Hepatocyte (in vitro differentiated cells): ENCODE measurements around the gene NEB. TPM values are rescaled to one million over a fixed set of nuclear protein-coding genes. Genes with fewer than 3 reads are reported as not detected.

ENCODE experiments used
- DNase-seq: peaks from one replicate; pipeline ENCODE4 v3.0.0-alpha.2; 2016; ENCODE audit warnings: low spot score
- H2AFZ ChIP-seq: fragments of 200-600 bp; sonication (generic); 2 replicates; pipeline ENCODE4 v1.6.0; 2016; ENCODE audit warnings: antibody characterized with exemption, mild to moderate bottlenecking
- H3K27ac ChIP-seq: fragments of 200-600 bp; sonication (generic); 2 replicates; pipeline ENCODE4 v1.5.1; 2016; ENCODE audit warnings: mild to moderate bottlenecking
- H3K27me3 ChIP-seq: fragments of 200-600 bp; sonication (generic); 2 replicates; pipeline ENCODE4 v1.6.1; 2016
- H3K36me3 ChIP-seq: fragments of 200-600 bp; sonication (generic); replicated peaks from 2 replicates; pipeline ENCODE4 v1.5.1; 2016; ENCODE audit warnings: low read depth; ENCODE audit not compliant: insufficient read depth
- H3K4me1 ChIP-seq: fragments of 200-600 bp; sonication (generic); 2 replicates; pipeline ENCODE4 v1.5.1; 2016; ENCODE audit warnings: mild to moderate bottlenecking, moderate library complexity; ENCODE audit not compliant: insufficient read depth
- H3K4me2 ChIP-seq: fragments of 200-600 bp; sonication (generic); 2 replicates; pipeline ENCODE4 v1.6.0; 2016
- H3K4me3 ChIP-seq: fragments of 200-600 bp; sonication (generic); 2 replicates; pipeline ENCODE4 v1.5.1; 2016; ENCODE audit warnings: mild to moderate bottlenecking
- H3K79me2 ChIP-seq: fragments of 200-600 bp; sonication (generic); 2 replicates; pipeline ENCODE4 v1.6.0; 2017; ENCODE audit warnings: mild to moderate bottlenecking
- H3K9me2 ChIP-seq: fragments of 200-600 bp; sonication (generic); replicated peaks from 2 replicates; pipeline ENCODE4 v1.6.0; 2017; ENCODE audit warnings: mild to moderate bottlenecking; ENCODE audit not compliant: insufficient read depth
- H3K9me3 ChIP-seq: fragments of 200-600 bp; sonication (generic); 2 replicates; pipeline ENCODE4 v1.5.1; 2016; ENCODE audit warnings: low read depth, mild to moderate bottlenecking
- H4K20me1 ChIP-seq: fragments of 200-600 bp; sonication (generic); 2 replicates; pipeline ENCODE4 v1.6.0; 2016; ENCODE audit warnings: mild to moderate bottlenecking; ENCODE audit not compliant: insufficient read depth, poor library complexity, severe bottlenecking
- EZH2 ChIP-seq: fragments of 200-600 bp; sonication (generic); IDR thresholded peaks from 2 replicates; pipeline ENCODE4 v1.6.1; 2016; ENCODE audit warnings: antibody characterized with exemption, mild to moderate bottlenecking, borderline replicate concordance
- EZH2phosphoT487 ChIP-seq: fragments of 200-600 bp; sonication (generic); IDR thresholded peaks from one replicate; pipeline ENCODE4 v1.6.1; 2018; ENCODE audit warnings: antibody characterized with exemption, mild to moderate bottlenecking, low read depth, moderate library complexity; ENCODE audit not compliant: unreplicated experiment, severe bottlenecking
- WGBS: methylation state at CpG from one replicate; pipeline ENCODE4 v1.1.6; 2016; ENCODE audit warnings: low lambda C conversion rate; ENCODE audit errors: missing lambda C conversion rate; 5-methylcytosine and 5-hydroxymethylcytosine counted together
- polyA plus RNA-seq: library from polyadenylated mRNA; unstranded; fragments of >200 nt; fragmentation: Nextera tagmentation; extraction: Ambion mirVana; gene quantifications from 2 replicates; pipeline ENCODE4 v1.2.1, GENCODE V29; 2016
- total RNA-seq: library from RNA; depleted of rRNA; stranded (reverse); fragments of >200 nt; gene quantifications from 2 replicates; pipeline ENCODE4 v1.2.3, GENCODE V29; 2014
- TF ChIP-seq, protein P1 (sequence below): fragments of 200-600 bp; sonication (generic); IDR thresholded peaks from 2 replicates; pipeline ENCODE4 v1.5.1; 2016; ENCODE audit warnings: antibody characterized with exemption, mild to moderate bottlenecking; ENCODE audit not compliant: poor library complexity

The NEB gene
- total and polyA plus RNA-seq, 2 experiments from 2014 or later, result 0.75 to 2.2 TPM

DNA sequence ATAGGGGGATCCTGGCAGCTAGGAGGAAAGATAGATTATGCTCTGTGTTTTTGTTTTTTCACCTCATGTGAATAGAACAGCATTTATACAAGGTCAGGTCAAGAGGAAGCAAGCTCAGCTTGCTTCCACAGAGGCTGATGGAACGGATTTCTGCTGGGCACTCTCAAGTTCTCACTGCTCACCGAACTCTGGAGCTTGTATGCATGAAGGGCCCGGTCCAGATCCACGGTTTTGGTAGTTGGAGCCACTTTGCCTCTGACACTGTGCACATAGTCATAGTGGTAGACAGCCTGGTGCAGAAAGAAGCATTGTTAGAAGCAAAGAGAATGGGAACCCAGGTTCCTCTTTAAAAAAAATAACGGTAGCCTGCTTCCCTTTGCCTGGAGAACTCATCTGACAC, 182.7 kb downstream of the NEB start:
- no peaks in the 10 kb centered on the region for H3K9me2 ChIP-seq
- no peaks in the 10 kb centered on the region for H3K4me1 ChIP-seq
- H3K27ac ChIP-seq, result no peak overlapping the region
- no peak for DNase-seq
- no peaks in the 10 kb centered on the region for H4K20me1 ChIP-seq
- no peaks in the 10 kb centered on the region for H3K9me3 ChIP-seq
- no peak overlapping the region for H3K4me3 ChIP-seq
- no peaks in the 10 kb centered on the region for H3K79me2 ChIP-seq
- no peaks in the 10 kb centered on the region for H3K36me3 ChIP-seq
- TF ChIP-seq, protein P1, sequence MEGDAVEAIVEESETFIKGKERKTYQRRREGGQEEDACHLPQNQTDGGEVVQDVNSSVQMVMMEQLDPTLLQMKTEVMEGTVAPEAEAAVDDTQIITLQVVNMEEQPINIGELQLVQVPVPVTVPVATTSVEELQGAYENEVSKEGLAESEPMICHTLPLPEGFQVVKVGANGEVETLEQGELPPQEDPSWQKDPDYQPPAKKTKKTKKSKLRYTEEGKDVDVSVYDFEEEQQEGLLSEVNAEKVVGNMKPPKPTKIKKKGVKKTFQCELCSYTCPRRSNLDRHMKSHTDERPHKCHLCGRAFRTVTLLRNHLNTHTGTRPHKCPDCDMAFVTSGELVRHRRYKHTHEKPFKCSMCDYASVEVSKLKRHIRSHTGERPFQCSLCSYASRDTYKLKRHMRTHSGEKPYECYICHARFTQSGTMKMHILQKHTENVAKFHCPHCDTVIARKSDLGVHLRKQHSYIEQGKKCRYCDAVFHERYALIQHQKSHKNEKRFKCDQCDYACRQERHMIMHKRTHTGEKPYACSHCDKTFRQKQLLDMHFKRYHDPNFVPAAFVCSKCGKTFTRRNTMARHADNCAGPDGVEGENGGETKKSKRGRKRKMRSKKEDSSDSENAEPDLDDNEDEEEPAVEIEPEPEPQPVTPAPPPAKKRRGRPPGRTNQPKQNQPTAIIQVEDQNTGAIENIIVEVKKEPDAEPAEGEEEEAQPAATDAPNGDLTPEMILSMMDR, result no peak
- TF ChIP-seq EZH2phosphoT487, result no peak
- no peak for TF ChIP-seq EZH2
- H3K27me3 ChIP-seq, result no peaks in the 10 kb centered on the region
- H3K4me2 ChIP-seq, result no peak overlapping the region
- WGBS, result 89% methylated on average over 5 of the region's 5 CpGs
- H2AFZ ChIP-seq, result no peak overlapping the region

DNA sequence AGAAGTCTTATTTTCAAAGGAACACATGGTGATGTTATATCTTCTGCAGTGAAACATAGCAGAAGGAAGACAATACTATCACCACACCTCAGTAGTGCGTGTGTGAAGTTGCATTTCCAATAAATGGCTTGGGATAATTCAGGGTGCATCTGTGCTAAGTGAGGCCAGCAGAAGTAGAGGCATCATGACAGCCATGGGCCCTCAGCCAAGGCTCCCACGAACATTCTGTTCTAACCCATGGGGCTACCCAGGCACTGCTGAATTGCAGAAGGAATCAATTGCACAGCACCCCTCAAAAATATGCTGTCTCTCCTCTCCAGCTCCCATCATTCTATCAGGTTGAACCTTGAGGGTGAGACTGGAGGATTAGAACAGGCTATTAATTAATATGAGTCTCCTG, 185.1 kb downstream of the NEB start:
- Histone ChIP-seq H3K9me3 (no peaks in the 10 kb centered on the region), H3K27ac (no peak overlapping the region), H3K9me2 (no peaks in the 10 kb centered on the region), H4K20me1 (no peaks in the 10 kb centered on the region), H3K4me3 (no peak overlapping the region), H3K79me2 (no peaks in the 10 kb centered on the region), H3K4me2 (no peak overlapping the region), H3K27me3 (no peaks in the 10 kb centered on the region), H3K36me3 (no peaks in the 10 kb centered on the region), H2AFZ (no peak overlapping the region), H3K4me1 (no peaks in the 10 kb centered on the region)
- TF ChIP-seq EZH2 (no peak), EZH2phosphoT487 (no peak)
- TF ChIP-seq, protein P1, result no peak
- 90% methylated on average over 2 of the region's 2 CpGs for WGBS
- DNase-seq, result no peak

DNA sequence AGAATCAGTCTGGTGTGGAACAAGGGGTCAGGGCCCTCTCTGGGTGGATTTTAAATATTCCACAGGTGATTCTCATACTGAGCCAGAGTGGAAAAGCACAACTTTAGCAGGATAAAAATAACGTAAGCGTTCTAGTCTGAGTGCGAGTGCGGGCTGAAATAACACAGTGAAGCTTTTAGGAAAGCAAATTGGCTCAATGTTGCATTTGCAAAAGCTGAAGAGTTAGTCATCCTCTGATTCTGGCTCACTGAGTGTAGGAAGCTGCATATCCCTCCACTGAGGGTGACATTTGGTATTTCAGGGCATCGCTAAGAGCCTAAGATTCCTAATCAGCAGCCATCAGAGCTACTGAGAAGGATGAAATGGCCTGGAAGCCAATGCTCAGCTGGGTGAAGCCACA, 189.8 kb downstream of the NEB start:
- H3K27ac ChIP-seq, result no peak overlapping the region
- no peaks in the 10 kb centered on the region for H3K9me2 ChIP-seq
- DNase-seq, result no peak
- H2AFZ ChIP-seq, result no peak overlapping the region
- no peaks in the 10 kb centered on the region for H3K9me3 ChIP-seq
- H3K4me1 ChIP-seq, result no peaks in the 10 kb centered on the region
- 92% methylated on average over 5 of the region's 5 CpGs for WGBS
- no peaks in the 10 kb centered on the region for H3K36me3 ChIP-seq
- no peak overlapping the region for H3K4me3 ChIP-seq
- no peak overlapping the region for H3K4me2 ChIP-seq
- H3K27me3 ChIP-seq, result no peaks in the 10 kb centered on the region
- TF ChIP-seq EZH2 (no peak), EZH2phosphoT487 (no peak)
- TF ChIP-seq, protein P1, result no peak
- no peaks in the 10 kb centered on the region for H3K79me2 ChIP-seq
- no peaks in the 10 kb centered on the region for H4K20me1 ChIP-seq

DNA sequence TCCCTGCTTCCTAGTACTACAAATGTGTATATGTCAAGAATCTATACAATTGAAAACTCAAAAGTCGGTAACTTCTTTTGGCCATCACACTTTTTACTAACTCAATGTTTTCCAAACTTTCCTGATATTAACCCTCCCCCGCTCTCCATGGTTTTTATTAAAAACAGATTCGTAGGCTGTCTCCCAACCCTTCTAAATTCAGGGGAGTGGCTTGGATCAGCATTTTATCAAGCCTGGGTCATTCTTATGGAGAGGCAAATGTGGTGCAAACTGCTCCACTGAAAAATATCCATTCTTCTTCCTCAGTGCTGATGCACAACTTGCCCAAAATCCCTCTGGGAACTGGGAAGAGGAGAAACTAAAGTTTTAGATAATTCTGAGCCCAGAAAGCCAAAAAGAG, 190.4 kb downstream of the NEB start:
- H3K9me2 ChIP-seq, result no peaks in the 10 kb centered on the region
- TF ChIP-seq, protein P1, result no peak
- no peak for TF ChIP-seq EZH2
- no peak for TF ChIP-seq EZH2phosphoT487
- H3K4me2 ChIP-seq, result no peak overlapping the region
- no peak overlapping the region for H3K4me3 ChIP-seq
- no peaks in the 10 kb centered on the region for H3K9me3 ChIP-seq
- H3K36me3 ChIP-seq, result no peaks in the 10 kb centered on the region
- no peak overlapping the region for H3K27ac ChIP-seq
- H2AFZ ChIP-seq, result no peak overlapping the region
- no peaks in the 10 kb centered on the region for H4K20me1 ChIP-seq
- DNase-seq, result no peak
- H3K27me3 ChIP-seq, result no peaks in the 10 kb centered on the region
- 68% methylated on average over 3 of the region's 3 CpGs for WGBS
- H3K4me1 ChIP-seq, result no peaks in the 10 kb centered on the region
- H3K79me2 ChIP-seq, result no peaks in the 10 kb centered on the region
